ENCODE measurements around the gene TRNAU1AP.

The TRNAU1AP gene

GRCh38 chr1:28604962-28605361 is 52.1 kb downstream of the TRNAU1AP start:
- no peak for DNase-seq (ENCODE audit: low read depth in 2 of 2)

- DNase-seq (ENCODE audit: low read depth in 2 of 2) = no peak
Measured at GRCh38 chr1:28606771-28607170, 53.9 kb downstream of the TRNAU1AP start.

- no peak for DNase-seq (ENCODE audit: low read depth in 2 of 2)
Measured at GRCh38 chr1:28613175-28613574, 60.3 kb downstream of the TRNAU1AP start.

Data from fibroblast of skin of left quadriceps (primary cell).